Measurements from ENCODE around the gene IFIH1.

- peak; percentile 13; the same call in 1 of the 2 replicates for TF ChIP-seq CTCF (conservative IDR thresholded peaks at IDR 0.05; ENCODE audit: low read depth, low read length)
- no peak for TF ChIP-seq EZH2 (IDR thresholded peaks at IDR 0.05; ENCODE audit: borderline replicate concordance, low read depth, low read length, poor library complexity, severe bottlenecking)
Observed at GRCh38 chr2:162280654-162281053, 37.8 kb downstream of the IFIH1 start.

All from A673 (cell line).